Neural crest cell (in vitro differentiated cells): ENCODE data around the gene LETMD1. TPM values are rescaled to one million over a fixed set of nuclear protein-coding genes. Genes with fewer than 3 reads are reported as not detected.

Experiments
- DNase-seq: peaks from one replicate; pipeline ENCODE4 v3.0.0; 2021; ENCODE audit warnings: low read depth, mixed read lengths, low spot score
- H3K27ac Mint-ChIP-seq: one replicate; pipeline ENCODE4 v1.8.0; 2021; ENCODE audit warnings: mild to moderate bottlenecking, mixed read lengths; ENCODE audit not compliant: unreplicated experiment
- H3K27me3 Mint-ChIP-seq: 2 replicates; pipeline ENCODE4 v1.8.0; 2021; ENCODE audit warnings: low read depth, mild to moderate bottlenecking, mixed read lengths
- H3K36me3 Mint-ChIP-seq: 2 replicates; pipeline ENCODE4 v1.8.0; 2021; ENCODE audit warnings: low read depth, mild to moderate bottlenecking, mixed read lengths
- H3K4me1 Mint-ChIP-seq: 2 replicates; pipeline ENCODE4 v1.8.0; 2021; ENCODE audit warnings: mixed read lengths
- H3K4me3 Mint-ChIP-seq: one replicate; pipeline ENCODE4 v1.8.0; 2021; ENCODE audit warnings: mild to moderate bottlenecking, mixed read lengths
- H3K9me3 Mint-ChIP-seq: 2 replicates; pipeline ENCODE4 v1.8.0; 2021; ENCODE audit warnings: mixed read lengths
- CTCF ChIP-seq: fragments of 200-600 bp; sonication (generic); conservative IDR thresholded peaks from 2 replicates; pipeline ENCODE4 v1.5.0; 2021; ENCODE audit warnings: antibody characterized with exemption, mild to moderate bottlenecking
- total RNA-seq: library from RNA; stranded (reverse); gene quantifications from 2 replicates; pipeline ENCODE4 v1.2.1, GENCODE V29; 2021

LETMD1 gene
- total RNA-seq, 1 donor from 2014 or later: 43.2 TPM

- H3K4me3 Mint-ChIP-seq: no peak overlapping the region
- H3K36me3 Mint-ChIP-seq: no peaks in the 10 kb centered on the region
- H3K27ac Mint-ChIP-seq: no peak overlapping the region
- no peaks in the 10 kb centered on the region for H3K27me3 Mint-ChIP-seq
- DNase-seq: no peak
- H3K9me3 Mint-ChIP-seq: no peaks in the 10 kb centered on the region
- TF ChIP-seq CTCF: no peak
- H3K4me1 Mint-ChIP-seq: peaks cover 6% of the 10 kb centered on the region
Observed at GRCh38 chr12:51036279-51036678, 11.8 kb upstream of the LETMD1 start.

- H3K27me3 Mint-ChIP-seq: no peaks in the 10 kb centered on the region
- H3K9me3 Mint-ChIP-seq: no peaks in the 10 kb centered on the region
- H3K4me3 Mint-ChIP-seq: peak overlapping the region; percentile 97
Observed at GRCh38 chr12:51048661-51049251, 629 bp downstream of the LETMD1 start.

GRCh38 chr12:51049525-51049924 is 1.4 kb downstream of the LETMD1 start:
- H3K4me3 Mint-ChIP-seq: peak overlapping the region; percentile 97
- TF ChIP-seq CTCF: no peak
- H3K4me1 Mint-ChIP-seq: peaks cover 32% of the 10 kb centered on the region
- H3K36me3 Mint-ChIP-seq: peaks cover 4% of the 10 kb centered on the region
- no peak overlapping the region for H3K27ac Mint-ChIP-seq
- H3K27me3 Mint-ChIP-seq: no peaks in the 10 kb centered on the region
- no peaks in the 10 kb centered on the region for H3K9me3 Mint-ChIP-seq
- DNase-seq: no peak

More at GRCh38 chr12:51048661-51049251, 629 bp downstream of the LETMD1 start:
- H3K27ac Mint-ChIP-seq: peak overlapping the region; percentile 95
- no peak for DNase-seq
- no peak for TF ChIP-seq CTCF
- peaks cover 32% of the 10 kb centered on the region for H3K4me1 Mint-ChIP-seq
- H3K36me3 Mint-ChIP-seq: peaks cover 4% of the 10 kb centered on the region

- H3K9me3 Mint-ChIP-seq: no peaks in the 10 kb centered on the region
- no peak for DNase-seq
- H3K27me3 Mint-ChIP-seq: no peaks in the 10 kb centered on the region
- no peak for TF ChIP-seq CTCF
- H3K27ac Mint-ChIP-seq: peak overlapping the region; percentile 15
- peaks cover 7% of the 10 kb centered on the region for H3K36me3 Mint-ChIP-seq
- peaks cover 29% of the 10 kb centered on the region for H3K4me1 Mint-ChIP-seq
- no peak overlapping the region for H3K4me3 Mint-ChIP-seq
Observed at GRCh38 chr12:51051787-51052186, 3.7 kb downstream of the LETMD1 start.

GRCh38 chr12:51055060-51055459 is 6.9 kb downstream of the LETMD1 start:
- no peak for TF ChIP-seq CTCF
- Mint-ChIP-seq H3K36me3 (peaks cover 14% of the 10 kb centered on the region), H3K9me3 (no peaks in the 10 kb centered on the region), H3K27me3 (no peaks in the 10 kb centered on the region), H3K27ac (no peak overlapping the region), H3K4me1 (no peaks in the 10 kb centered on the region), H3K4me3 (no peak overlapping the region)
- DNase-seq: no peak
